IMR-90 (cell line): ENCODE measurements around the gene RAB25. TPM values are rescaled to one million over a fixed set of nuclear protein-coding genes. Genes with fewer than 3 reads are reported as not detected.
A peak's percentile ranks its signal among the peaks of the same experiment; 100 is the strongest.
"Not testable (repeated sequence)": the region's sequence is repeated elsewhere in the genome, so short reads cannot be mapped to it uniquely, and the experiment has no call there.

ENCODE experiments used
- ATAC-seq: fragments of 200-7000 bp; cut with Tn5 transposase; 2 replicates; pipeline ENCODE4 v1.9.1; 2020; ENCODE audit warnings: low read depth, mild to moderate bottlenecking, moderate library complexity
- BruUV-seq: library from RNA; stranded (reverse); fragments of 400-500 nt; replicated peaks from 2 replicates; lab custom pipeline; 2021; lab: Mats Ljungman, UMichigan
- CTCF ChIA-PET: fragments of 300-600 bp; formaldehyde crosslinking; extraction: SDS; loops from one replicate; lab custom pipeline; 2021; ENCODE audit warnings: antibody characterized with exemption; lab: Yijun Ruan, JAX
- POLR2A ChIA-PET: fragments of 300-600 bp; sonication (Branson Sonifier 250); formaldehyde crosslinking; loops from one replicate; lab custom pipeline; 2022; ENCODE audit warnings: antibody characterized with exemption; ENCODE audit not compliant: unreplicated experiment; lab: Charles Lee
- DNase-seq: peaks from one replicate; pipeline ENCODE4 v3.0.0; 2013
- H2AFZ ChIP-seq: replicated peaks from 2 replicates; pipeline ENCODE3; 2013; ENCODE audit warnings: low read length, mild to moderate bottlenecking; ENCODE audit not compliant: poor library complexity
- H2AK5ac ChIP-seq: 2 replicates; pipeline ENCODE4 v1.6.1; 2013; ENCODE audit warnings: low read depth, low read length, inconsistent platforms
- H2AK9ac ChIP-seq: replicated peaks from 2 replicates; pipeline ENCODE3; 2013; ENCODE audit warnings: mild to moderate bottlenecking, low read depth, low read length, moderate library complexity; ENCODE audit not compliant: poor library complexity
- H2BK120ac ChIP-seq: 2 replicates; pipeline ENCODE4 v1.6.1; 2013; ENCODE audit warnings: low read depth, low read length, inconsistent platforms
- H2BK15ac ChIP-seq: 3 replicates; pipeline ENCODE4 v1.6.1; 2013; ENCODE audit warnings: low read depth, low read length, inconsistent platforms
- H2BK20ac ChIP-seq: 2 replicates; pipeline ENCODE4 v1.6.1; 2013; ENCODE audit warnings: low read depth, mild to moderate bottlenecking, inconsistent platforms, low read length, moderate library complexity
- H2BK5ac ChIP-seq: 2 replicates; pipeline ENCODE4 v1.6.1; 2013; ENCODE audit warnings: mild to moderate bottlenecking, low read depth, low read length, inconsistent platforms; ENCODE audit not compliant: poor library complexity, severe bottlenecking
- H3K14ac ChIP-seq: replicated peaks from 2 replicates; pipeline ENCODE4 v1.6.1; 2013; ENCODE audit warnings: low read depth, low read length, inconsistent platforms
- H3K18ac ChIP-seq: 2 replicates; pipeline ENCODE4 v1.6.1; 2013; ENCODE audit warnings: low read depth, low read length, control low read depth
- H3K23ac ChIP-seq: 2 replicates; pipeline ENCODE4 v1.6.1; 2013; ENCODE audit warnings: low read depth, low read length, inconsistent platforms
- H3K27ac ChIP-seq: 2 replicates; pipeline ENCODE4 v1.5.1; 2013; ENCODE audit warnings: mild to moderate bottlenecking, control low read depth, low read length; ENCODE audit not compliant: insufficient read depth
- H3K27me3 ChIP-seq: 2 replicates; pipeline ENCODE4 v1.6.1; 2013; ENCODE audit warnings: low read length; ENCODE audit not compliant: control insufficient read depth, insufficient read depth
- H3K36me3 ChIP-seq: 2 replicates; pipeline ENCODE4 v1.6.1; 2013; ENCODE audit warnings: low read length, mixed read lengths; ENCODE audit not compliant: control insufficient read depth, insufficient read depth
- H3K4ac ChIP-seq: 2 replicates; pipeline ENCODE4 v1.6.1; 2013; ENCODE audit warnings: low read depth, low read length, inconsistent platforms
- H3K4me1 ChIP-seq: 2 replicates; pipeline ENCODE4 v1.6.1; 2013; ENCODE audit warnings: low read length, mixed read lengths; ENCODE audit not compliant: control insufficient read depth, insufficient read depth
- H3K4me2 ChIP-seq: 2 replicates; pipeline ENCODE4 v1.6.1; 2013; ENCODE audit warnings: low read depth, mild to moderate bottlenecking, control low read depth, low read length, moderate library complexity
- H3K4me3 ChIP-seq: 2 replicates; pipeline ENCODE4 v1.5.1; 2013; ENCODE audit warnings: low read depth, mild to moderate bottlenecking, control low read depth, low read length, moderate library complexity; ENCODE audit not compliant: insufficient read depth
- H3K56ac ChIP-seq: 2 replicates; pipeline ENCODE4 v1.6.1; 2013; ENCODE audit warnings: low read length, inconsistent platforms; ENCODE audit not compliant: insufficient read depth; ENCODE audit errors: extremely low read depth
- H3K79me1 ChIP-seq, 2 experiments: 2 replicates each; pipeline ENCODE4 v1.6.1; 2013; ENCODE audit warnings: low read length in 2 of 2, inconsistent platforms in 1 of 2, low read depth in 1 of 2
- H3K9ac ChIP-seq: 2 replicates; pipeline ENCODE4 v1.6.1; 2013; ENCODE audit warnings: low read depth, low read length, control low read depth
- H3K9me1 ChIP-seq: 2 replicates; pipeline ENCODE4 v1.6.1; 2013; ENCODE audit warnings: low read length, inconsistent platforms; ENCODE audit not compliant: insufficient read depth
- H3K9me3 ChIP-seq: 2 replicates; pipeline ENCODE4 v1.6.1; 2013; ENCODE audit warnings: low read length; ENCODE audit not compliant: control insufficient read depth, insufficient read depth
- H4K20me1 ChIP-seq: 2 replicates; pipeline ENCODE4 v1.6.1; 2013; ENCODE audit warnings: low read length, inconsistent platforms; ENCODE audit not compliant: insufficient read depth
- H4K5ac ChIP-seq: 2 replicates; pipeline ENCODE4 v1.6.1; 2013; ENCODE audit warnings: mild to moderate bottlenecking, low read depth, low read length, control low read depth
- H4K8ac ChIP-seq, 2 experiments: 2 replicates each; pipeline ENCODE4 v1.6.1; 2013; ENCODE audit warnings: low read depth in 2 of 2, low read length in 2 of 2, control low read depth in 1 of 2, inconsistent platforms in 1 of 2
- H4K91ac ChIP-seq: 2 replicates; pipeline ENCODE4 v1.6.1; 2013; ENCODE audit warnings: low read depth, low read length, inconsistent platforms; ENCODE audit not compliant: insufficient read depth
- BHLHE40 ChIP-seq: fragments of 150-350 bp; IDR thresholded peaks from 2 replicates; pipeline ENCODE4 v1.6.1; 2016; ENCODE audit warnings: mild to moderate bottlenecking, low read depth, low read length
- CEBPB ChIP-seq: IDR thresholded peaks from 2 replicates; pipeline ENCODE4 v1.6.1; 2012; ENCODE audit warnings: low read depth, low read length, improper control_type of control experiment
- CTCF ChIP-seq: conservative IDR thresholded peaks from 2 replicates; pipeline ENCODE4 v1.5.1; 2012; ENCODE audit warnings: mild to moderate bottlenecking, low read depth, low read length, improper control_type of control experiment
- MXI1 ChIP-seq: IDR thresholded peaks from 2 replicates; pipeline ENCODE4 v1.6.1; 2012; ENCODE audit warnings: low read depth, mild to moderate bottlenecking, low read length, moderate library complexity, borderline replicate concordance
- RAD21 ChIP-seq: IDR thresholded peaks from 2 replicates; pipeline ENCODE4 v1.6.1; 2012; ENCODE audit warnings: low read length, improper control_type of control experiment
- RFX5 ChIP-seq: IDR thresholded peaks from 2 replicates; pipeline ENCODE4 v1.8.0; 2012; ENCODE audit warnings: low read depth, mild to moderate bottlenecking, low read length, moderate library complexity
- WGBS, 2 experiments: methylation state at CpG; one replicate each; pipeline versions ENCODE4 v1.1.5 to v1.1.7; 2013; ENCODE audit warnings: missing lambda C conversion rate in 2 of 2; ENCODE audit not compliant: insufficient read length in 1 of 2; ENCODE audit errors: extremely low coverage in 2 of 2; 5-methylcytosine and 5-hydroxymethylcytosine counted together
- dilution Hi-C: fragments of 300-500 bp; cut with HindIII; formaldehyde crosslinking; loops from one replicate; pipeline ENCODE4 v1.14.3; 2018; ENCODE audit warnings: low sequenced_read_pairs; ENCODE audit not compliant: unreplicated experiment
- in situ Hi-C: fragments of 300-500 bp; cut with MboI; formaldehyde crosslinking; loops from 3 replicates; pipeline ENCODE4 v1.14.3; 2019; ENCODE audit warnings: low sequenced_read_pairs, inconsistent platforms, mixed read lengths
- intact Hi-C: fragments of 100-400 bp; cut with micrococcal nuclease; formaldehyde crosslinking; loops from 2 replicates; pipeline ENCODE4 v1.10.0; 2022
- polyA plus RNA-seq, 3 experiments: library from polyadenylated mRNA; depleted of rRNA; stranded (reverse); fragments of >200 nt; gene quantifications; 2 replicates each; pipeline ENCODE4 v1.2.3, GENCODE V29; 2012; ENCODE audit warnings: low replicate concordance in 1 of 3
- total RNA-seq: library from RNA; depleted of rRNA; stranded (reverse); fragments of >200 nt; gene quantifications from 2 replicates; pipeline ENCODE4 v1.2.3, GENCODE V29; 2012

RAB25 gene
- total and polyA plus RNA-seq, 2 of the 4 experiments (the other 2 are of a cell fraction) = not detected

- no peak for TF ChIP-seq CTCF
- TF ChIP-seq CEBPB = no peak
- no peak for TF ChIP-seq BHLHE40
- TF ChIP-seq RFX5 = no peak
- no peak for TF ChIP-seq MXI1
- no peak for TF ChIP-seq RAD21
- Histone ChIP-seq H3K27me3 (no peaks in the 10 kb centered on the region), H2BK120ac (no peak overlapping the region), H3K14ac (no peak overlapping the region), H3K9ac (no peak overlapping the region), H3K4ac (no peak overlapping the region), H4K5ac (no peak overlapping the region), H2BK15ac (no peak overlapping the region), H4K91ac (no peak overlapping the region), H3K4me2 (no peak overlapping the region), H3K36me3 (peaks cover 14% of the 10 kb centered on the region; the same call in 1 of the 2 replicates), H4K20me1 (peaks cover 18% of the 10 kb centered on the region), H3K27ac (no peak overlapping the region), H3K4me3 (no peak overlapping the region), H3K18ac (no peak overlapping the region), H3K23ac (no peak overlapping the region), H2AFZ (no peak overlapping the region), H2AK9ac (no peak overlapping the region), H3K9me1 (peaks cover 9% of the 10 kb centered on the region), H3K4me1 (peaks cover 9% of the 10 kb centered on the region), H2AK5ac (no peak overlapping the region; the same call in 1 of the 2 replicates), H3K9me3 (no peaks in the 10 kb centered on the region), H4K8ac (no peak overlapping the region), H2BK5ac (no peak overlapping the region), H3K56ac (no peak overlapping the region), H2BK20ac (no peak overlapping the region), H3K79me1 (peaks cover 5 to 22% of the 10 kb centered on the region in 2 experiments; a peak in 3 of 4 replicates)
- in situ Hi-C loops = no loop called here
- no CpG with 5 or more reads among the region's 4 CpGs for WGBS, 2 experiments
- no TSS peak for BruUV-seq
- ATAC-seq (no peak), DNase-seq (no peak)
- dilution Hi-C loops = no loop called here
- intact Hi-C loops = no loop called here
- ChIA-PET CTCF (no interaction called here), POLR2A (no interaction called here)
Measured at GRCh38 chr1:156070548-156070947, 9.6 kb downstream of the RAB25 start.

- H2BK15ac ChIP-seq, H3K14ac ChIP-seq, DNase-seq, H2BK5ac ChIP-seq, dilution Hi-C loops, in situ Hi-C loops, H3K27ac ChIP-seq, H3K27me3 ChIP-seq, H2BK20ac ChIP-seq, H2AFZ ChIP-seq, H3K4ac ChIP-seq, H3K56ac ChIP-seq, H3K4me2 ChIP-seq, intact Hi-C loops, H3K4me3 ChIP-seq, H3K18ac ChIP-seq, H3K9me1 ChIP-seq, H4K8ac ChIP-seq, H2BK120ac ChIP-seq, H4K5ac ChIP-seq, H3K9me3 ChIP-seq, ATAC-seq, H2AK5ac ChIP-seq, BruUV-seq, H4K91ac ChIP-seq, H3K9ac ChIP-seq, H3K23ac ChIP-seq, POLR2A ChIA-PET: not testable (repeated sequence)
- 100% methylated on average over 1 of the region's 7 CpGs; no CpG with 5 or more reads in 1 of the 2 experiments for WGBS, 2 experiments
- Histone ChIP-seq H4K20me1 (peaks cover 24% of the 10 kb centered on the region), H2AK9ac (peak overlapping the region; percentile 65), H3K4me1 (peaks cover 14% of the 10 kb centered on the region), H3K36me3 (peaks cover 22% of the 10 kb centered on the region), H3K79me1 (peaks cover 14 to 31% of the 10 kb centered on the region in 2 experiments; a peak in 3 of 4 replicates)
- CTCF ChIA-PET = interaction anchor here (0.6 kb wide), 1 partner anchor 52 kb away, joined by 3 read pairs; no protein-coding TSS in a partner anchor
Measured at GRCh38 chr1:156071332-156071816, 10.4 kb downstream of the RAB25 start.
